Measurements from ENCODE around the gene CLIP2. TPM values are rescaled to one million over a fixed set of nuclear protein-coding genes. Genes with fewer than 3 reads are reported as not detected.
"Not testable (repeated sequence)": the region's sequence is repeated elsewhere in the genome, so short reads cannot be mapped to it uniquely, and the experiment has no call there.

CLIP2 gene
- total RNA-seq, 1 experiment from 2014 or later = 28.9 TPM

DNA sequence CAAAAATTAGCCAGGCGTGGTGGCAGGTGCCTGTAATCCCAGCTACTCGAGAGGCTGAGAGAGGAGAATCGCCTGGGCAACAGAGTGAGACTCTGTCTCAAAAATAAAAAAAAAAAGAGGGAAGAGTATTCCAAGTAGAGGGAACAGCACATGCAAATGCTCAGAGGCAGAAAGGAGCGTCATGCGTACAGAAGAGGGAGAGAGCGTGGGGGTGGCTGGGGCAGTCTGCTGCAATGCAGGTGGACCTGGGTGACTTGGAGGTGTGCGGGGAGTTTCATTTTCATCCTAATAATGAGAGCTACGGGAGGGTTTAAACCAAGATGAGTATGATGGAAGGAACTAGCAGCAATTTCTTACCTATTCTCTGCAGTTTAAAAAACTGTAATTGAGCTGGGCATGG, 28.8 kb downstream of the CLIP2 start:
- Histone ChIP-seq H3K36me3 (ENCODE audit: insufficient read depth, low read length, poor library complexity, severe bottlenecking) (no peaks in the 10 kb centered on the region), H3K4me3 (ENCODE audit: low read depth, low read length, poor library complexity, severe bottlenecking) (no peak overlapping the region), H3K27me3 (replicated peaks; ENCODE audit: insufficient read depth, low read depth, low read length, poor library complexity) (no peaks in the 10 kb centered on the region), H3K9me3 (ENCODE audit: low read depth, low read length, poor library complexity, severe bottlenecking) (no peaks in the 10 kb centered on the region), H3K27ac (ENCODE audit: low read depth, low read length, poor library complexity, severe bottlenecking) (no peak overlapping the region), H3K4me1 (ENCODE audit: insufficient read depth, low read length, poor library complexity, severe bottlenecking) (no peaks in the 10 kb centered on the region)
- no TSS peak for BruUV-seq (replicated peaks)
- POLR2A ChIA-PET (ENCODE audit: low non-redundant PET) = no interaction called here
- no peak for DNase-seq (ENCODE audit: low spot score)
- intact Hi-C loops (cut with micrococcal nuclease; ENCODE audit: unreplicated experiment) = no loop called here
- TF ChIP-seq, protein P1, sequence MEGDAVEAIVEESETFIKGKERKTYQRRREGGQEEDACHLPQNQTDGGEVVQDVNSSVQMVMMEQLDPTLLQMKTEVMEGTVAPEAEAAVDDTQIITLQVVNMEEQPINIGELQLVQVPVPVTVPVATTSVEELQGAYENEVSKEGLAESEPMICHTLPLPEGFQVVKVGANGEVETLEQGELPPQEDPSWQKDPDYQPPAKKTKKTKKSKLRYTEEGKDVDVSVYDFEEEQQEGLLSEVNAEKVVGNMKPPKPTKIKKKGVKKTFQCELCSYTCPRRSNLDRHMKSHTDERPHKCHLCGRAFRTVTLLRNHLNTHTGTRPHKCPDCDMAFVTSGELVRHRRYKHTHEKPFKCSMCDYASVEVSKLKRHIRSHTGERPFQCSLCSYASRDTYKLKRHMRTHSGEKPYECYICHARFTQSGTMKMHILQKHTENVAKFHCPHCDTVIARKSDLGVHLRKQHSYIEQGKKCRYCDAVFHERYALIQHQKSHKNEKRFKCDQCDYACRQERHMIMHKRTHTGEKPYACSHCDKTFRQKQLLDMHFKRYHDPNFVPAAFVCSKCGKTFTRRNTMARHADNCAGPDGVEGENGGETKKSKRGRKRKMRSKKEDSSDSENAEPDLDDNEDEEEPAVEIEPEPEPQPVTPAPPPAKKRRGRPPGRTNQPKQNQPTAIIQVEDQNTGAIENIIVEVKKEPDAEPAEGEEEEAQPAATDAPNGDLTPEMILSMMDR (conservative IDR thresholded peaks at IDR 0.05; ENCODE audit: low read depth, low read length) = no peak
- no peak for TF ChIP-seq EZH2 (IDR thresholded peaks at IDR 0.05; ENCODE audit: borderline replicate concordance, low read depth, low read length, poor library complexity, severe bottlenecking)
- CTCF ChIA-PET = interaction anchor here (0.6 kb wide), 1 partner anchor 67 kb away, joined by 6 read pairs; no protein-coding TSS in a partner anchor

DNA sequence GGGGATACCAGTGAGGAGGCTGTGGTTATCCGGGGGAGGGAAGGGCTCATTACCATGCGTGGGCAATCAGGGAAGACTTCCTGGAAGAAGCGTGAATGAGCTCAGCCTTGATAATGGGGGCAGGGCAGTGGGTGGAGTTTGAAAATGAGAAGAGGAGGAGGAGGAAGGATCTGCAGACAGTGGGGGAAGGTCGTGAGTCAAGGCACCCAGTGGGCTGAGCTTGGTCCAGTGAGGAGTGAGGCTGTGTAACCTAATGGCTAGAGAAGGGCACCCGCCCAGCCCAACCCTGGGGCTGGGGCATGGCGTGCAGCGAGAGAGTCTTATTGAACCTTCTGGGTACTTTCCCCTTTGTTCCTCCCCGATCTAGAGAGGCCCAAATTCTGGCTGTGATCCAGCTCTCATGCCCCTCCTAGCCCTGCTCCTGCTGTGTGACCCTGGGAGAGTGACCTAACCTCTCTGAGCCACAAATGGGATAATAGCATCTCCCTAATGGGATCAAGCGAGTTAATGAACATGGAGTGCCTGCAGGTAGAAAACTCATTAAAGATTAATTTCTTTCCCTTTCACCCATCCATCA, 31.5 kb downstream of the CLIP2 start:
- no peak for DNase-seq (ENCODE audit: low spot score)
- no peak overlapping the region for H3K4me3 ChIP-seq (ENCODE audit: low read depth, low read length, poor library complexity, severe bottlenecking)
- intact Hi-C loops (cut with micrococcal nuclease; ENCODE audit: unreplicated experiment) = no loop called here
- ChIA-PET POLR2A (ENCODE audit: low non-redundant PET) (no interaction called here), CTCF (no interaction called here)
- TF ChIP-seq EZH2 (IDR thresholded peaks at IDR 0.05; ENCODE audit: borderline replicate concordance, low read depth, low read length, poor library complexity, severe bottlenecking) = no peak
- TF ChIP-seq, protein P1 (conservative IDR thresholded peaks at IDR 0.05; ENCODE audit: low read depth, low read length) = no peak
- no TSS peak for BruUV-seq (replicated peaks)
- no peaks in the 10 kb centered on the region for H3K36me3 ChIP-seq (ENCODE audit: insufficient read depth, low read length, poor library complexity, severe bottlenecking)
- no peak overlapping the region for H3K27ac ChIP-seq (ENCODE audit: low read depth, low read length, poor library complexity, severe bottlenecking)
- no peaks in the 10 kb centered on the region for H3K27me3 ChIP-seq (replicated peaks; ENCODE audit: insufficient read depth, low read depth, low read length, poor library complexity)
- H3K9me3 ChIP-seq (ENCODE audit: low read depth, low read length, poor library complexity, severe bottlenecking) = no peaks in the 10 kb centered on the region
- no peaks in the 10 kb centered on the region for H3K4me1 ChIP-seq (ENCODE audit: insufficient read depth, low read length, poor library complexity, severe bottlenecking)

DNA sequence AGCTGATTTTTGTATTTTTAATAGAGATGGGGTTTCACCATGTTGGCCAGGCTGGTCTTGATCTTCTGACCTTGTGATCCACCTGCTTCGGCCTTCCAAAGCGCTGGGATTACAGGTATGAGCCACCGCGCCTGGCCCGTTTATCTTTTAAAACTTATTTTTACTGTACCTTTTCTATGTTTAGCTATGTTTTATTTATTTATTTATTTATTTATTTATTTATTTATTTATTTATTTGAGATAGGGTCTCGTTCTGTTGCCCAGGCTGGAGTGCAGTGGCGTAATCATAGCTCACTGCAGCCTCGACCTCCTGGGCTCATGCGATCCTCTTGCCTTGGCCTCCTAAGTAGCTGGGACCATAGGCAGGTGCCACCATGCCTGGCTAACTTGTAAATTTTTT, 33.7 kb downstream of the CLIP2 start:
- H3K27me3 ChIP-seq (replicated peaks; ENCODE audit: insufficient read depth, low read depth, low read length, poor library complexity); DNase-seq (ENCODE audit: low spot score); intact Hi-C loops (cut with micrococcal nuclease; ENCODE audit: unreplicated experiment); H3K27ac ChIP-seq (ENCODE audit: low read depth, low read length, poor library complexity, severe bottlenecking); H3K36me3 ChIP-seq (ENCODE audit: insufficient read depth, low read length, poor library complexity, severe bottlenecking); BruUV-seq (replicated peaks); H3K4me1 ChIP-seq (ENCODE audit: insufficient read depth, low read length, poor library complexity, severe bottlenecking); POLR2A ChIA-PET (ENCODE audit: low non-redundant PET); H3K9me3 ChIP-seq (ENCODE audit: low read depth, low read length, poor library complexity, severe bottlenecking); H3K4me3 ChIP-seq (ENCODE audit: low read depth, low read length, poor library complexity, severe bottlenecking): not testable (repeated sequence)
- CTCF ChIA-PET = interaction anchor here (0.6 kb wide), 1 partner anchor 78 kb away, joined by 3 read pairs; no protein-coding TSS in a partner anchor

DNA sequence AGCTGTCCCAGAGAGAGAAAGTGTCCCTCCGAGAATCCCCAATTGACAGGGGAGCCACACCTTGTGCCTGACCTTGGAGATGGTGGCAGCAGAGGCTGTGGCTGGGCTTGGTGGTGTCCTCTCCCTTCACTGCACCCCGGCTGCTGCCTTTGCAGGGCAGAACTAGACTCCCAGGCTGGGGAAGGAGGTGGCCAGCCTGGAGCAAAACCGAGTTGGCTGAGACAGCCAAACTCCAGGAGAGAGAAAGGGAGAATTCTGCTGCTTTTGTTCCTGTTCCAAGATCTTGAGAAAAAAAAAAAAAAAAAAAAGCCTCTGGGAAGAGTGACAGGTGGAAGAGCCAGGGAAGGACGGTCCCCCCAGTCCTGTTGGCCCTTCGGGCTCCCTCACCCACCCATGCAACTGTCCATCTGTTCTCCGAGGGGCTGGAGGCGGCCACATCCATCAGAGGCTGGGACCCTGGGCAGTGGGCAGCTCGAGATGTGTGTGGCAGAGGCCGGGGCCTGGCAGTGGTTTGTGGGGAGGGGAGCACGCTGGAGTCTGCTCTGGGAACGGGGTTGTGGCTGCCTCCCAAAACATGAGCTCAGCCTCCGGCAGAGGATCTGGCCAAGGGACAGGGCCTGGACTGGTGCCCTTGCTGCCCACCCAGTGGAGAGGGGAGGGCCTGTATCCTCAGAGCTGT, 35.5 kb downstream of the CLIP2 start:
- Histone ChIP-seq H3K4me3 (ENCODE audit: low read depth, low read length, poor library complexity, severe bottlenecking) (no peak overlapping the region), H3K36me3 (ENCODE audit: insufficient read depth, low read length, poor library complexity, severe bottlenecking) (no peaks in the 10 kb centered on the region), H3K4me1 (ENCODE audit: insufficient read depth, low read length, poor library complexity, severe bottlenecking) (no peaks in the 10 kb centered on the region), H3K27me3 (replicated peaks; ENCODE audit: insufficient read depth, low read depth, low read length, poor library complexity) (no peaks in the 10 kb centered on the region), H3K27ac (ENCODE audit: low read depth, low read length, poor library complexity, severe bottlenecking) (no peak overlapping the region), H3K9me3 (ENCODE audit: low read depth, low read length, poor library complexity, severe bottlenecking) (no peaks in the 10 kb centered on the region)
- ChIA-PET CTCF (no interaction called here), POLR2A (ENCODE audit: low non-redundant PET) (no interaction called here)
- intact Hi-C loops (cut with micrococcal nuclease; ENCODE audit: unreplicated experiment) = no loop called here
- BruUV-seq (replicated peaks) = no TSS peak
- TF ChIP-seq, protein P1 (conservative IDR thresholded peaks at IDR 0.05; ENCODE audit: low read depth, low read length) = no peak
- TF ChIP-seq EZH2 (IDR thresholded peaks at IDR 0.05; ENCODE audit: borderline replicate concordance, low read depth, low read length, poor library complexity, severe bottlenecking) = no peak
- DNase-seq (ENCODE audit: low spot score) = no peak

Measured in A673 (cell line).